Stimulated activated CD4-positive, alpha-beta T cell treated with anti-CD3 and anti-CD28 coated beads, TNF-alpha, amount 100 ng/mL, for 48 hours (primary cell): Measurements from ENCODE around the gene DYNC1LI1.
"Not testable (repeated sequence)": the region's sequence is repeated elsewhere in the genome, so short reads cannot be mapped to it uniquely, and the experiment has no call there.

Source experiments
- DNase-seq, 3 donors: peaks; one replicate each; pipeline ENCODE4 v3.0.0-alpha.2; 2020; ENCODE audit warnings: low read depth in 3 of 3

DYNC1LI1 gene

GRCh38 chr3:32583708-32584107, 13.1 kb upstream of the DYNC1LI1 start:
- no peak for DNase-seq

GRCh38 chr3:32578669-32579068, 8.0 kb upstream of the DYNC1LI1 start:
- DNase-seq: not testable (repeated sequence)

GRCh38 chr3:32577581-32578556, 7.2 kb upstream of the DYNC1LI1 start:
- DNase-seq: no peak

DNA sequence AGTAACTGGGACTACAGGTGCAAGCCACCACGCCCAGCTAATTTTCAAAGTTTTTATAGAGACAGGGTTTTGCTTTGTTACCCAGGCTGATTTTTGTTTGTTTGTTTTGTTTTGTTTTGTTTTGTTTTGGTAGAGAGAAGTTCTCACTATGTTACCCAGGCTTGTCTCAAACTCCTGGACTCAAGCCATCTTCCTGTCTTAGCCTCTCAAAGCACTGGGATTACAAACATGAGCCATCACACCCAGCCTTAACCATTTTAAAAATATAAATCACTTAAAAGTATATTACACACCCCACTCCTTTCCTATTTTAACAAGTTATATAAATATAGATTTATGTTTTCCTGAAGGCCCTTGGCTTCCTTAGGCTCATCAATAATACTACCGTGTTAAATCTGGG, 6.5 kb upstream of the DYNC1LI1 start:
- no peak for DNase-seq

DNA sequence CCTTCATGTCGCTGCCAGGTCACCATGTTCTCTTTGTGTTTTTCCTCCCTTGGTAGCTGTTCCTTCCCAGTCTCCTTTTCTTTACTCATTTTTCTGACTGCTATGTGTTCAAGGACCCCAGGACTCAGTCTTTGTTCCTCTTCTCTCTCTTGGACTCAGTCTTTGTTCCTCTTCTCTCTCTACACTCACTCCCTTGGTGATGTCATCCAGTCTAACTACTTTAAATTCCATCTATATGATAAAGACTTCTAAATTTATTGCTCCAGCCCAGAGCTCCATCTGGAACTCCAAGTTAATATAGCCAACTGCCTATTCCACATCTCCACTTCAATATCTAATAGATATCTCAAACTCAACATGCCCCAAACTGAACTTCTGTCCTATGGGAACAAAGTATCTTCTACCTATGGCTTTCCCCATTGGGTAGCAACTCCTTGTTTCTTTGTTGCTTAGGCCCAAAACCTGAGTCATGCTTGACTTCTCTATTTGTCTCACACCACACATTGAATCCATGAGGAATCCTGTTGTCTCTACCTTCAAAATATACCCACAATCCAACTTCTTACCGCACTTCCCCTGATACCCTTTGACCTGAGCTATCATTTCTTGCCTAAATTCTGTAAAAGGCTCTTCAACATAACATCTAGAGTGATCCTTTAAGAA, 4.9 kb upstream of the DYNC1LI1 start:
- no peak for DNase-seq

- DNase-seq: no peak
Measured at GRCh38 chr3:32571192-32571485, 481 bp upstream of the DYNC1LI1 start.

GRCh38 chr3:32569540-32570420, 878 bp downstream of the DYNC1LI1 start:
- DNase-seq: peak; percentile 18 to 21 (median 21)

GRCh38 chr3:32568953-32569352, 1.7 kb downstream of the DYNC1LI1 start:
- DNase-seq: no peak

DNA sequence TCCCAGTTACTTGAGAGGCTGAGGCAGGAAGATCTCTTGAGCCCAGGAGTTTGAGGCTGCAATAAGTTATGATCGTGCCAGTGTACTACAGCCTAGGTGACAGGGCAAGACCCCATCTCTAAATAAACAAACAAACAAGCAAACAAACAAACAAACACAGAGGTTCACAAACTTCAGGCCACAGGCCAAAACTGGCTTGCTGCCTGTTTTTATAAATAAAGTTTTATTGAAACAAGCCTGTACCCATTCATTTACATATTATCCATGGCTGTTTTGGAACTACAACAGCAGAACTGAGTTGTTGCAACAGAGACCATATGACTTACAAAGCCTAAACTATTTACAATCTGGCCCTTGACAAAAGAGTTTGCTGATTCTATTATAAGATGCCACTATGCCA, 6.5 kb downstream of the DYNC1LI1 start:
- no peak for DNase-seq

- DNase-seq: no peak
Measured at GRCh38 chr3:32562640-32563039, 8.0 kb downstream of the DYNC1LI1 start.

GRCh38 chr3:32557640-32558352, 12.9 kb downstream of the DYNC1LI1 start:
- no peak for DNase-seq

GRCh38 chr3:32556332-32556731, 14.3 kb downstream of the DYNC1LI1 start:
- no peak for DNase-seq

GRCh38 chr3:32553973-32554372, 16.7 kb downstream of the DYNC1LI1 start:
- DNase-seq: no peak

GRCh38 chr3:32553459-32553858, 17.2 kb downstream of the DYNC1LI1 start:
- no peak for DNase-seq

- DNase-seq: no peak
Measured at GRCh38 chr3:32552013-32552412, 18.6 kb downstream of the DYNC1LI1 start.

DNA sequence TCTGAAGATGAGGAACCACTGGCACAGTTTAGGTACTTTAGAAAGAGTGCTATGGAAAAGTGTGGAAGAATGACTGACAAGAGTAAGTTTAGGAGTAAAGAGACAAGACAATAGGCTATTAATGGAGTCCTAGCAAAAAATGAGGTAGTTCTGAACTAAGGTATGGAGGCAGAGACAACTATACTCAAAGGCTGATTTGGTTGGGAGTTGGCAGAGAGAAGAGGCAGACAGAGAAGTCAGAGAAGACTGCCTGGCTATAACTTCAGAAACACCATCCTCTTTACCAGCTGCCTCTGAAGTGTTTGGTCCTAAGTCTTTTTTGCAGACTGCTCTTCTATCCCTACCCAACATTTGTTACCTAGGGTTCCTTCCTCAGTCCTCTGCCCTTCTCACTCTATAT, 19.2 kb downstream of the DYNC1LI1 start:
- no peak for DNase-seq

DNA sequence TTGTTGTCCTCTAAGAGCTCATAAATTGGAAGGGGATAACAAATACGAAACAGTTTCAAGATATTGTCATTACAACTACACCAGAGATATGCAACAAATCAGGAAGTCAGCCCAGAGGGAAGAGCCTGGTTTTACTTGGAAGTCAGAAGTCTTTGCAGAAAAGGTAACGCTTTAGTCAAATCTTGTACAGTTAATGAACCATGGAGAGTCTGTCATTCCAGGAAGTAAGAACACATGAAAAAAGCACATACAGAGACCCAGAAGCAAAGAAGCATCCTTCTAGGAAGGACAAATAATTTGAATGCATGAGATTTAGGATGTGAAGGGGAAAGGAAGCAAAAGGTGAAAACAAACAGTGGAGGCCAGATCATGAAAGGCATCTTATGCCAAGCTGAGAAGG, 19.6 kb downstream of the DYNC1LI1 start:
- no peak for DNase-seq

GRCh38 chr3:32545305-32545704, 25.4 kb downstream of the DYNC1LI1 start:
- no peak for DNase-seq

- DNase-seq: no peak
Measured at GRCh38 chr3:32544894-32545293, 25.8 kb downstream of the DYNC1LI1 start.

- no peak for DNase-seq
Measured at GRCh38 chr3:32542807-32543206, 27.9 kb downstream of the DYNC1LI1 start.

- no peak for DNase-seq
Measured at GRCh38 chr3:32540899-32541298, 29.8 kb downstream of the DYNC1LI1 start.

GRCh38 chr3:32532434-32532833, 38.2 kb downstream of the DYNC1LI1 start:
- no peak for DNase-seq
